DMS153 treated with DMSO at 0.1 percent for 48 hours (cell line): Measurements from ENCODE around the gene EHBP1L1.
"Not testable (repeated sequence)": the region's sequence is repeated elsewhere in the genome, so short reads cannot be mapped to it uniquely, and the experiment has no call there.

Source experiments
- DNase-seq: peaks from one replicate; lab custom pipeline; 2025; ENCODE audit not compliant: unreplicated experiment; lab: John Stamatoyannopoulos, UW

Gene EHBP1L1

DNA sequence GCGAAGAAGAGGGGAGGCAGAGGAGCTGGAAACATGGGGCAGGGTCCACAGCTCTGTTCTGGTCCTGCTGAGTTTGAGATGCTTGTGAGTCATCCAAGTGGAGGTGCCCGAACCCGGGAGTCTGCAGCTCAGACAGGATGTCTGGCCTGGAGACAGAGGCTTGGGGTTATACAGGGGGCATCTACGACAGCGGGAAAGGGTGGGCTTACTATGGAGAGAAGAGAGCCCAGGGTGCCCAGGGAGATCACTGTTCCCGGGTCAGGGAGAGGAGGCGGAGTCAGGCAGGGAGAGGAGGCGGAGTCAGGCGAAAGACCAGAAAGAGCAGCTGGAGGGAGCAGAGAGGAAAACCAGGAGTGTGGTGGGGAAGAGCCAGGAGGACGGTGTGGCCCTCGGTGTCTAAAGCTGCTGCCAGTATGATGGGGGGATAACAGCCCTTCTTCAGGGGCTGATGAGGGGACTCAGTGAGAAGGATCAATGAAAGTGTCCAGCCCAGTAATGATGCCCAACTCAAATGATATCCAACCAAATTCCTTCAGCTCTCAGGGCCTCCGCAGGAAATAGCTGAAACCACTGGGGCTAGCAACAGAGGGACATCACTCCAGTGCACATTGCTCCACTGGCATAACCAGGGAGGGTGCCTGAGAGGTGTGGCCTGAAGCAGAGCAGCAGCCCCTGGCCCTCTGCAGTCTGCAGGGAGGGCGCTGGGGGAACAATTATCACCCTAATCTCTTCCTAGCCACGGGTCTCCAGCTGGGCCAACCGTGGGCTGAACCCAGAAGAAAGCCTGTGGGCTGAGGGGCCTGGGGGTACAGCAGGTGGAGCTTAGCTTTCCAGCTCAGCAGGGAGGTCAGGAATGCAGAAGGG, 15.1 kb upstream of the EHBP1L1 start:
- peak; percentile 11 for DNase-seq

- DNase-seq: no peak
Measured at GRCh38 chr11:65562020-65562419, 13.8 kb upstream of the EHBP1L1 start.

- no peak for DNase-seq
Measured at GRCh38 chr11:65562788-65563187, 13.1 kb upstream of the EHBP1L1 start.

- DNase-seq: no peak
Measured at GRCh38 chr11:65563601-65564000, 12.3 kb upstream of the EHBP1L1 start.

GRCh38 chr11:65564879-65565559, 10.8 kb upstream of the EHBP1L1 start:
- not testable (repeated sequence) for DNase-seq

GRCh38 chr11:65565624-65566453, 10.0 kb upstream of the EHBP1L1 start:
- DNase-seq: no peak

GRCh38 chr11:65569164-65569972, 6.5 kb upstream of the EHBP1L1 start:
- DNase-seq: no peak

GRCh38 chr11:65569973-65570918, 5.6 kb upstream of the EHBP1L1 start, which contains the start of gene ZNRD2:
TSS of gene ZNRD2 (plus strand) at chr11:65570477. CDS start at chr11:65570492, 15 bp downstream.
- DNase-seq: peak; percentile 93

DNA sequence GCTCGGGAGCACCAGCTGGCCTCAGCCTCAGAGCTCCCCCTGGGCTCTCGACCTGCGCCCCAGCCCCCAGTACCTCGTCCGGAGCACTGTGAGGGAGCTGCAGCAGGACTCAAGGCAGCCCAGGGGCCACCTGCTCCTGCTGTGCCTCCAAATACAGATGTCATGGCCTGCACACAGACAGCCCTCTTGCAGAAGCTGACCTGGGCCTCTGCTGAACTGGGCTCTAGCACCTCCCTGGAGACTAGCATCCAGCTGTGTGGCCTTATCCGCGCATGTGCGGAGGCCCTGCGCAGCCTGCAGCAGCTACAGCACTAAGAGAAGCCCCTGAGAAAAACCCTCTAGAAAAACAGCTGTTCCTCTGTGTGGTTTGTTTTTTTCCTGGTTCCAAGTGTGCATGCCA, 4.4 kb upstream of the EHBP1L1 start:
- no peak for DNase-seq

- DNase-seq: peak; percentile 34
Measured at GRCh38 chr11:65571940-65572339, 3.9 kb upstream of the EHBP1L1 start.

- peak; percentile 53 for DNase-seq
Measured at GRCh38 chr11:65572356-65573051, 3.3 kb upstream of the EHBP1L1 start, which contains the start of gene FAM89B. TSS of gene FAM89B (plus strand) at chr11:65572538. CDS start at chr11:65572670, 132 bp downstream.

- no peak for DNase-seq
Measured at GRCh38 chr11:65573391-65574079, 2.3 kb upstream of the EHBP1L1 start.

DNA sequence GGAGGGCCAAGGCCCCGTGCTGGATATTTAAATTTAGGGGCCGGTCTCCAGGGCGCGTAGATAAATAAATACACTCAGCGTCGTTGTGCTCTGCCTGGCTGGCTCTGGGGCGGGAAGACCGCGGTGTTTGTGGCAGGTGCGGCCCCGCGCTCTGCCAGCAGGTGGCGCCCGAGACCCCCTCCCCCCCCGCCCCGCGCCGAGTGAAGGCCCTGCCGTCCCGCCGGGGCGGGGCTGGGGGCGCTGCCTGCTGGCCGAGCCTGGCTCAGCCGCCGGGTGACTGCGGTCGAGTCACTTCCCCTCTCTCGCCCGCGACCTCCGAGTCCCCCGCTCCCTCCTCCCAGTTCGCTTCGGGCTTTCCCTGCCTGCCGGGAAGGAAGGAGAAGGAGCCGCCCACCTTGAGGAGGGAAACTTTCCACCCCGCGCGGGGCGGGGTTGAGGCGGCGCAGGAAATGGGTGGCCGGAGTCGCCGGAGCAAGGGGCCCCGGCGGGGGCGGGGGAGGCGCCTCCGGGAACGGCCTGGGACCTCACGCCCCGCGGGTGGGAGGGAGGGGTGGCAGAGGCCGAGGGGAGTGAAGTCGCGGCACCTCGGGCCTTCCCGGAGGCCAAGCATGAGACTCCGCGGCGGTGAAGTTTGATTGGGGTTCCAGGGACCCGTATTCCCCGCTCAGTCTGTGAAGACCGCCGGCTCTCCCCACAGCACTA, 1.6 kb upstream of the EHBP1L1 start:
- DNase-seq: peak; percentile 53

DNA sequence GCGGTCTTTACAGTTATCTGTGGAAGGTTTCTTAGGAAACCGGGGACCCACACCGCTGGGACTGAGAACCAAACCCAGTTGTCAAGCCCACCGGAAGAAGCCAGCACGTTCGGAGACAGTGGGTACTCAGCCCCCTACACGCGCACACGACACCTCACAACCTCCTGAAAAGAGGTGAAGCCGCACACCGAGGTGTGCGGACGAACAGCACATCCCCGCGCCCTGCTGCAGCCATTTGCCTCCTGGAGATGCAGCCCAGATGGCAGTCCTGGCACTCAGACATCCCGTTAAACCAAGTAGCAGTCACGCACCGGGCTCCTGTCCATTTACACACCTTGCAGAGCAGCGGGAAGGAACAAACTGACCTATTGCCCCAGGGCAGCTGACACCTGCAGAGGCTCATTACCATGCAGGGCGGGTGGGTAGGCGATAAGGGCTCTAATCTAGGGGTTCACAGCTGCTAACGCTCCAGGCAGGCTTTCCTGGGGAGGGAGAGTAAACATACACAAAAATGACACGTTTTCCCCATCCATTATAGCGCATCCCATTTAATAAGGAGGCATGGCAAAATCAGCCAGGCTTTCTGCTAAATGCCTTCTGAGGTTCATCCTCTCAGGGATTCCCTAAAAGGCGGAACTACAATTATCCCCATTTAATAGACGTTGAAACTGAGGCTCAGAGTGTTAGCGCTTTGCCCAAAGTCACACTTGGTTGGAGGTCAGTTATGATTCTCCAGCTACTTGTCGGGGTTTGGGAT, 864 bp upstream of the EHBP1L1 start:
- DNase-seq: no peak

DNA sequence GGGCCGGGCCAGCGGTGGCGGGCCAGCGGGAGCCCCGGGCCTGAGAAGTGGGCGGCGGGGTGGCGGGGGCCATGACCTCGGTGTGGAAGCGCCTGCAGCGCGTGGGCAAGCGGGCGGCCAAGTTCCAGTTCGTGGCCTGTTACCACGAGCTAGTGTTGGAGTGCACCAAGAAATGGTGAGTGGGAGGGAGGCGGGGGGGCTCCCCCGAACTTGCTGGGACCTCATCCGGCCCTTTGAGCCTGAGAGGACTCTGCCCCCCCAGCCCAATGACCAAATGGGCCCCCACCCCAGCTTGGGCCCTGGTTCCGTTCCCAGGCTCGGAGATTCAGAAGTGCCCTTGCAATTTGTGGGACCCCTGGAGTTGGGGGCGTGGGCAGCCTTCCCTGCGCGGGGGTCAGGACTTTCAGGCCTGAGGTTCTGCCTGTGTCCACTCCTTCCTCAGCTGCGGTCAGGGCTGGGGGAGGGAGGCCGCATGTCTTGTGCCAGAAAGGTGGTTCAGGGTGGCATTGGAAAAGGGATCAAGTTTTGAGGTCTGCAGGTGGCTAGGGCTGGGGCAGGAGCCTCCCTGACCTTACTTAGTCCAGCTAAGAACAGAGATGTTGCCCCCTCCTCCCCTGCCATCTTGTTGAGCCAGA, 496 bp downstream of the EHBP1L1 start:
- DNase-seq: no peak
